HEK293 (cell line): ENCODE measurements around the gene RNF175.

Experiments
- CTCF ChIA-PET: fragments of 350-600 bp; formaldehyde crosslinking; extraction: SDS; loops from one replicate; lab custom pipeline; 2021; ENCODE audit warnings: antibody characterized with exemption; lab: Yijun Ruan, JAX
- POLR2A ChIA-PET: fragments of 300-600 bp; formaldehyde crosslinking; extraction: SDS; loops from one replicate; lab custom pipeline; 2020; ENCODE audit warnings: antibody characterized with exemption, inconsistent platforms; lab: Yijun Ruan, JAX
- H3K27ac ChIP-seq: fragments of 200-500 bp; sonication (Bioruptor generic); 2 replicates; pipeline ENCODE4 v1.5.1; 2014; ENCODE audit warnings: low read depth, low read length, control low read depth, inconsistent platforms; ENCODE audit errors: extremely low read depth
- H3K36me3 ChIP-seq, 2 experiments: fragments of 200-500 bp in 1 of 2; sonication (Bioruptor generic) in 1 of 2; 1 replicate in 1 of 2; 2 replicates in 1 of 2; pipeline ENCODE4 v1.5.1; 2014 to 2017; ENCODE audit warnings: inconsistent platforms in 2 of 2, low read length in 2 of 2; ENCODE audit not compliant: control insufficient read depth in 2 of 2, insufficient read depth in 1 of 2
- H3K4me1 ChIP-seq: fragments of 200-500 bp; sonication (Bioruptor generic); 2 replicates; pipeline ENCODE4 v1.5.1; 2014; ENCODE audit warnings: mild to moderate bottlenecking, low read length, inconsistent platforms; ENCODE audit not compliant: control insufficient read depth, insufficient read depth
- H3K4me3 ChIP-seq: 2 replicates; pipeline ENCODE4 v1.5.1; 2011; ENCODE audit warnings: low read depth, mild to moderate bottlenecking, control low read depth, low read length, moderate library complexity
- H3K9me3 ChIP-seq: fragments of 200-500 bp; sonication (Bioruptor generic); 2 replicates; pipeline ENCODE4 v1.5.1; 2014; ENCODE audit warnings: low read depth, low read length, inconsistent platforms; ENCODE audit not compliant: control insufficient read depth, insufficient read depth
- BCL11A ChIP-seq: fragments of 450-650 bp; formaldehyde crosslinking; IDR thresholded peaks from 2 replicates; pipeline ENCODE4 v1.5.1; 2016; ENCODE audit warnings: low read depth, missing biosample characterization, missing genetic modification characterization
- ELK4 ChIP-seq: IDR thresholded peaks from 2 replicates; pipeline ENCODE4 v1.6.1; 2011; ENCODE audit warnings: mild to moderate bottlenecking, low read depth, low read length, borderline replicate concordance
- FEZF1 ChIP-seq: fragments of 450-650 bp; formaldehyde crosslinking; IDR thresholded peaks from 2 replicates; pipeline ENCODE4 v1.5.1; 2016; ENCODE audit warnings: missing biosample characterization, missing genetic modification characterization
- HOXA7 ChIP-seq: sonication (generic); formaldehyde crosslinking; IDR thresholded peaks from 2 replicates; pipeline ENCODE4 v1.8.1; 2022; ENCODE audit warnings: missing genetic modification reagents, borderline replicate concordance
- MEIS1 ChIP-seq: sonication (generic); formaldehyde crosslinking; IDR thresholded peaks from 2 replicates; pipeline ENCODE4 v1.8.1; 2022; ENCODE audit warnings: missing genetic modification reagents, mild to moderate bottlenecking, borderline replicate concordance
- OSR2 ChIP-seq: fragments of 450-650 bp; formaldehyde crosslinking; IDR thresholded peaks from 2 replicates; pipeline ENCODE4 v1.5.1; 2016; ENCODE audit warnings: missing biosample characterization, missing genetic modification characterization
- OVOL3 ChIP-seq: fragments of 450-650 bp; formaldehyde crosslinking; IDR thresholded peaks from 2 replicates; pipeline ENCODE4 v1.5.1; 2016; ENCODE audit warnings: missing biosample characterization, missing genetic modification characterization
- ZBTB48 ChIP-seq: fragments of 450-650 bp; formaldehyde crosslinking; IDR thresholded peaks from 2 replicates; pipeline ENCODE4 v1.5.1; 2016; ENCODE audit warnings: missing biosample characterization, missing genetic modification characterization
- ZFHX2 ChIP-seq: fragments of 450-650 bp; formaldehyde crosslinking; conservative IDR thresholded peaks from 2 replicates; pipeline ENCODE4 v1.5.1; 2016; ENCODE audit warnings: missing biosample characterization, missing genetic modification characterization
- ZNF132 ChIP-seq: fragments of 450-650 bp; formaldehyde crosslinking; IDR thresholded peaks from 2 replicates; pipeline ENCODE4 v1.5.1; 2017; ENCODE audit warnings: missing biosample characterization, missing genetic modification characterization, borderline replicate concordance
- ZNF138 ChIP-seq: fragments of 450-650 bp; formaldehyde crosslinking; IDR thresholded peaks from 2 replicates; pipeline ENCODE4 v1.5.1; 2016; ENCODE audit warnings: missing biosample characterization, missing genetic modification characterization, borderline replicate concordance
- ZNF18 ChIP-seq: fragments of 450-650 bp; formaldehyde crosslinking; IDR thresholded peaks from 2 replicates; pipeline ENCODE4 v1.5.1; 2016; ENCODE audit warnings: missing biosample characterization, missing genetic modification characterization
- ZNF184 ChIP-seq: fragments of 450-650 bp; IDR thresholded peaks from 2 replicates; pipeline ENCODE4 v1.5.1; 2018; ENCODE audit warnings: missing biosample characterization, mild to moderate bottlenecking, missing genetic modification characterization
- ZNF214 ChIP-seq: fragments of 450-650 bp; formaldehyde crosslinking; IDR thresholded peaks from 2 replicates; pipeline ENCODE4 v1.5.1; 2017; ENCODE audit warnings: missing biosample characterization, mild to moderate bottlenecking, missing genetic modification characterization, borderline replicate concordance
- ZNF223 ChIP-seq: fragments of 450-650 bp; formaldehyde crosslinking; IDR thresholded peaks from 2 replicates; pipeline ENCODE4 v1.5.1; 2016; ENCODE audit warnings: missing biosample characterization, missing genetic modification characterization
- ZNF24 ChIP-seq: fragments of 450-650 bp; formaldehyde crosslinking; IDR thresholded peaks from 2 replicates; pipeline ENCODE4 v1.5.1; 2016; ENCODE audit warnings: missing biosample characterization, missing genetic modification characterization
- ZNF350 ChIP-seq: fragments of 450-650 bp; formaldehyde crosslinking; IDR thresholded peaks from 2 replicates; pipeline ENCODE4 v1.5.0; 2017; ENCODE audit warnings: missing biosample characterization, mild to moderate bottlenecking, missing genetic modification characterization
- ZNF394 ChIP-seq: fragments of 450-650 bp; formaldehyde crosslinking; IDR thresholded peaks from 2 replicates; pipeline ENCODE4 v1.5.1; 2016; ENCODE audit warnings: missing biosample characterization, missing genetic modification characterization, mild to moderate bottlenecking, moderate library complexity, borderline replicate concordance
- ZNF530 ChIP-seq: fragments of 450-650 bp; formaldehyde crosslinking; IDR thresholded peaks from 2 replicates; pipeline ENCODE4 v1.5.1; 2016; ENCODE audit warnings: low read depth, missing biosample characterization, missing genetic modification characterization
- ZNF626 ChIP-seq: fragments of 450-650 bp; sonication (Bioruptor Pico); formaldehyde crosslinking; IDR thresholded peaks from 2 replicates; pipeline ENCODE4 v1.5.1; 2018; ENCODE audit warnings: missing biosample characterization, missing genetic modification characterization, inconsistent platforms
- ZNF645 ChIP-seq: fragments of 450-650 bp; formaldehyde crosslinking; IDR thresholded peaks from 2 replicates; pipeline ENCODE4; 2016; ENCODE audit warnings: missing biosample characterization, missing genetic modification characterization
- ZNF654 ChIP-seq: fragments of 450-650 bp; formaldehyde crosslinking; IDR thresholded peaks from 2 replicates; pipeline ENCODE4 v1.5.1; 2016; ENCODE audit warnings: low read depth, missing biosample characterization, missing genetic modification characterization
- ZNF768 ChIP-seq: fragments of 450-650 bp; formaldehyde crosslinking; IDR thresholded peaks from 2 replicates; pipeline ENCODE4 v1.5.1; 2018; ENCODE audit warnings: missing biosample characterization, mild to moderate bottlenecking, missing genetic modification characterization
- ZNF785 ChIP-seq: fragments of 450-650 bp; formaldehyde crosslinking; IDR thresholded peaks from 2 replicates; pipeline ENCODE4 v1.5.1; 2016; ENCODE audit warnings: missing biosample characterization, missing genetic modification characterization
- ZNF791 ChIP-seq: fragments of 450-650 bp; formaldehyde crosslinking; IDR thresholded peaks from 2 replicates; pipeline ENCODE4 v1.5.1; 2016; ENCODE audit warnings: missing biosample characterization, missing genetic modification characterization
- ZSCAN23 ChIP-seq: fragments of 450-650 bp; formaldehyde crosslinking; IDR thresholded peaks from 2 replicates; pipeline ENCODE4 v1.5.1; 2016; ENCODE audit warnings: missing biosample characterization, missing genetic modification characterization
- ZXDB ChIP-seq: fragments of 450-650 bp; formaldehyde crosslinking; IDR thresholded peaks from 2 replicates; pipeline ENCODE4 v1.5.1; 2016; ENCODE audit warnings: missing biosample characterization, missing genetic modification characterization

The RNF175 gene

GRCh38 chr4:153757407-153757806, 2.4 kb downstream of the RNF175 start:
- TF ChIP-seq ZSCAN23 (tag by site-specific recombination) (no peak), BCL11A (tag by site-specific recombination) (no peak), ZNF645 (tag by site-specific recombination) (no peak), MEIS1 (CRISPR knock-in tag) (no peak), ZNF768 (tag by site-specific recombination) (no peak), ZNF214 (tag by site-specific recombination) (no peak), ZBTB48 (tag by site-specific recombination) (no peak), ZNF18 (no peak), ZNF350 (no peak)
- Histone ChIP-seq H3K9me3 (no peaks in the 10 kb centered on the region), H3K27ac (no peak overlapping the region), H3K4me3 (no peak overlapping the region), H3K4me1 (no peaks in the 10 kb centered on the region), H3K36me3 (no peaks in the 10 kb centered on the region)
- ChIA-PET POLR2A (no interaction called here), CTCF (no interaction called here)

GRCh38 chr4:153755186-153755585, 4.6 kb downstream of the RNF175 start:
- H3K4me3 ChIP-seq = no peak overlapping the region
- H3K36me3 ChIP-seq = no peaks in the 10 kb centered on the region
- TF ChIP-seq OSR2 (tag by site-specific recombination) = no peak
- no peak for TF ChIP-seq ZNF223 (tag by site-specific recombination)
- no peaks in the 10 kb centered on the region for H3K4me1 ChIP-seq
- no peak overlapping the region for H3K27ac ChIP-seq
- CTCF ChIA-PET = no interaction called here
- H3K9me3 ChIP-seq = no peaks in the 10 kb centered on the region
- POLR2A ChIA-PET = no interaction called here

- no peaks in the 10 kb centered on the region for H3K9me3 ChIP-seq
- H3K4me1 ChIP-seq = no peaks in the 10 kb centered on the region
- POLR2A ChIA-PET = no interaction called here
- no peak for TF ChIP-seq HOXA7 (CRISPR knock-in tag)
- TF ChIP-seq ZNF138 (tag by site-specific recombination) = no peak
- peak; percentile 79 for TF ChIP-seq ZNF654 (tag by site-specific recombination)
- TF ChIP-seq ZNF394 (tag by site-specific recombination) = peak; percentile 93
- CTCF ChIA-PET = interaction anchor here (0.6 to 1.9 kb wide), 30 partner anchors 10 to 874 kb away, joined by 3 to 9 read pairs (median 4); no protein-coding TSS in a partner anchor
- H3K36me3 ChIP-seq = no peaks in the 10 kb centered on the region
- no peak overlapping the region for H3K4me3 ChIP-seq
- no peak overlapping the region for H3K27ac ChIP-seq
Observed at GRCh38 chr4:153750197-153750817, 9.5 kb downstream of the RNF175 start.

GRCh38 chr4:153748378-153748777, 11.4 kb downstream of the RNF175 start:
- CTCF ChIA-PET = interaction anchor here (0.7 to 1.3 kb wide), 2 partner anchors 22 to 134 kb away, joined by 3 read pairs; no protein-coding TSS in a partner anchor
- no peak for TF ChIP-seq ZNF132 (tag by site-specific recombination)
- no peak for TF ChIP-seq ZNF791 (tag by site-specific recombination)
- no peak for TF ChIP-seq FEZF1 (tag by site-specific recombination)
- TF ChIP-seq ZXDB (tag by site-specific recombination) = no peak
- no peak for TF ChIP-seq ZNF184
- no peak for TF ChIP-seq OVOL3
- TF ChIP-seq ZNF24 (tag by site-specific recombination) = no peak
- no peak for TF ChIP-seq ZFHX2 (tag by site-specific recombination)
- no peak for TF ChIP-seq ZNF785
- TF ChIP-seq ZNF530 (tag by site-specific recombination) = no peak
- no peak for TF ChIP-seq ZNF214 (tag by site-specific recombination)
- no peak for TF ChIP-seq ZNF626
- TF ChIP-seq ELK4 = no peak
- Histone ChIP-seq H3K9me3 (no peaks in the 10 kb centered on the region), H3K27ac (no peak overlapping the region), H3K4me1 (no peaks in the 10 kb centered on the region), H3K36me3 (no peaks in the 10 kb centered on the region), H3K4me3 (no peak overlapping the region)
- POLR2A ChIA-PET = no interaction called here
